PFSK-1 (cell line): ENCODE results near the gene CDH1.

Experiments used
- FOXP2 ChIP-seq: optimal IDR thresholded peaks from 2 replicates; pipeline ENCODE3; 2011; ENCODE audit warnings: borderline replicate concordance, control low read depth, inconsistent platforms; ENCODE audit not compliant: insufficient read depth; ENCODE audit errors: extremely low read length, extremely low read depth
- POLR2AphosphoS5 ChIP-seq: IDR thresholded peaks from 2 replicates; pipeline ENCODE4 v1.6.1; 2012; ENCODE audit warnings: low read depth, mild to moderate bottlenecking, control low read depth, low read length, moderate library complexity
- REST ChIP-seq, 2 experiments: IDR thresholded peaks; 2 replicates each; pipeline versions ENCODE4 v1.6.1 to v1.8.0; 2011 to 2012; ENCODE audit warnings: low read depth in 2 of 2, low read length in 2 of 2, control low read depth in 1 of 2, inconsistent platforms in 1 of 2, mild to moderate bottlenecking in 1 of 2, moderate library complexity in 1 of 2; ENCODE audit not compliant: insufficient read depth in 1 of 2
- SIN3A ChIP-seq: IDR thresholded peaks from 2 replicates; pipeline ENCODE4 v1.6.1; 2012; ENCODE audit warnings: mild to moderate bottlenecking, low read length, moderate library complexity, borderline replicate concordance; ENCODE audit not compliant: insufficient read depth
- TAF1 ChIP-seq: IDR thresholded peaks from 2 replicates; pipeline ENCODE4 v1.6.1; 2012; ENCODE audit warnings: low read length, control low read depth, borderline replicate concordance; ENCODE audit not compliant: insufficient read depth

The CDH1 gene

GRCh38 chr16:68711421-68712139, 25.5 kb upstream of the CDH1 start:
- no peak for TF ChIP-seq SIN3A

- TF ChIP-seq SIN3A (no peak), TAF1 (no peak), POLR2AphosphoS5 (no peak), REST (IDR thresholded peaks at IDR 0.05; ENCODE audit: insufficient read depth in 1 of 2, low read depth in 2 of 2, low read length in 2 of 2) (no peak), FOXP2 (no peak)
Measured at GRCh38 chr16:68713361-68713760, 23.7 kb upstream of the CDH1 start.

GRCh38 chr16:68715471-68715870, 21.6 kb upstream of the CDH1 start:
- TF ChIP-seq POLR2AphosphoS5 (no peak), FOXP2 (no peak), TAF1 (no peak), SIN3A (no peak), REST (IDR thresholded peaks at IDR 0.05; ENCODE audit: insufficient read depth in 1 of 2, low read depth in 2 of 2, low read length in 2 of 2) (no peak)

- TF ChIP-seq TAF1, result no peak
- TF ChIP-seq FOXP2, result no peak
- TF ChIP-seq POLR2AphosphoS5, result no peak
- no peak for TF ChIP-seq REST (IDR thresholded peaks at IDR 0.05; ENCODE audit: insufficient read depth in 1 of 2, low read depth in 2 of 2, low read length in 2 of 2)
- TF ChIP-seq SIN3A, result no peak
Measured at GRCh38 chr16:68717684-68718083, 19.4 kb upstream of the CDH1 start.

- TF ChIP-seq POLR2AphosphoS5, result no peak
- TF ChIP-seq FOXP2, result no peak
- TF ChIP-seq TAF1, result no peak
- no peak for TF ChIP-seq REST (IDR thresholded peaks at IDR 0.05; ENCODE audit: insufficient read depth in 1 of 2, low read depth in 2 of 2, low read length in 2 of 2)
- no peak for TF ChIP-seq SIN3A
Measured at GRCh38 chr16:68718590-68718989, 18.5 kb upstream of the CDH1 start.
